Measurements from ENCODE around the gene ANKZF1. TPM values are rescaled to one million over a fixed set of nuclear protein-coding genes. Genes with fewer than 3 reads are reported as not detected.

ANKZF1 gene
- total RNA-seq (2012; rRNA removed) = 18.3 and 18.6 TPM in 2 replicates
- polyA plus RNA-seq (2012; rRNA removed) = 29.1 and 33.8 TPM in 2 replicates
- 9.8 and 11.4 TPM in 2 replicates for polyA plus RNA-seq (2012; cell fraction: cytosol; rRNA removed)
- polyA plus RNA-seq (2012; cell fraction: nucleus; rRNA removed; ENCODE audit: low replicate concordance) = 195 and 339 TPM in 2 replicates
- Bru-seq, nascent RNA = percentile 63 among the genes with signal in this experiment
- BruChase-seq, experiment 1, labeled RNA remaining after a 6-hour chase = percentile 74 among the genes with signal in this experiment
- BruChase-seq, experiment 2, labeled RNA remaining after a 2-hour chase = percentile 79 among the genes with signal in this experiment
- long read RNA-seq, transcript ANKZF1-201 (14 exons, 2,579 nt) = major isoform, 10 of 22 reads
- long read RNA-seq, partial matches to known transcripts = 3 of 22 reads
- long read RNA-seq, other reads (novel, unspliced or antisense) = 7 of 22 reads

GRCh38 chr2:219229305-219230058 is at the start of gene ANKZF1, which contains the start of gene ATG9A:
Gene ANKZF1, plus strand, starts transcription at chr2:219229806. Its CDS starts 452 bp downstream, at chr2:219230258.
Gene ATG9A, minus strand, starts transcription at chr2:219229636. Its CDS starts 1,612 bp downstream, at chr2:219228024.
- Histone ChIP-seq H3K9me3 (ENCODE audit: control insufficient read depth, insufficient read depth, low read length) (no peaks in the 10 kb centered on the region), H2AFZ (replicated peaks; ENCODE audit: low read length, poor library complexity) (peak within 1 kb of the TSS; percentile 99), H3K4me2 (ENCODE audit: low read depth, low read length) (peak within 1 kb of the TSS; percentile 93), H3K18ac (ENCODE audit: low read depth, low read length) (peak within 1 kb of the TSS; percentile 36), H2BK15ac (ENCODE audit: low read depth, low read length) (peak within 1 kb of the TSS; percentile 25; the same call in 1 of the 3 replicates), H2AK5ac (ENCODE audit: low read depth, low read length) (peak within 1 kb of the TSS; percentile 60), H3K14ac (replicated peaks; ENCODE audit: low read depth, low read length) (peak within 1 kb of the TSS; percentile 93), H3K36me3 (ENCODE audit: control insufficient read depth, insufficient read depth, low read length) (peaks cover 35% of the 10 kb centered on the region), H3K27ac (ENCODE audit: insufficient read depth, low read length) (peak within 1 kb of the TSS; percentile 86), H3K79me1 (ENCODE audit: low read depth in 1 of 2, low read length in 2 of 2) (peaks cover 46 to 55% of the 10 kb centered on the region in 2 experiments), H3K4ac (ENCODE audit: low read depth, low read length) (peak within 1 kb of the TSS; percentile 93), H4K5ac (ENCODE audit: low read depth, low read length) (peak within 1 kb of the TSS; percentile 67), H4K91ac (ENCODE audit: insufficient read depth, low read depth, low read length) (peak within 1 kb of the TSS; percentile 93), H2AK9ac (replicated peaks; ENCODE audit: low read depth, low read length, poor library complexity) (peak within 1 kb of the TSS; percentile 98), H2BK5ac (ENCODE audit: low read depth, low read length, poor library complexity, severe bottlenecking) (peak within 1 kb of the TSS; percentile 78), H2BK120ac (ENCODE audit: low read depth, low read length) (peak within 1 kb of the TSS; percentile 82), H2BK20ac (ENCODE audit: low read depth, low read length) (0 out of 2 replicates have a peak within 1 kb of the TSS, but pooled peaks have one; percentile 51), H3K4me1 (ENCODE audit: control insufficient read depth, insufficient read depth, low read length) (peaks cover 5% of the 10 kb centered on the region), H3K56ac (ENCODE audit: extremely low read depth, insufficient read depth, low read length) (peak within 1 kb of the TSS; percentile 78), H3K9me1 (ENCODE audit: insufficient read depth, low read length) (peaks cover 8% of the 10 kb centered on the region; the same call in 1 of the 2 replicates), H3K4me3 (ENCODE audit: insufficient read depth, low read depth, low read length) (peak within 1 kb of the TSS; percentile 79), H3K23ac (ENCODE audit: low read depth, low read length) (peak within 1 kb of the TSS; percentile 87), H4K8ac (ENCODE audit: low read depth in 2 of 2, low read length in 2 of 2) (peak within 1 kb of the TSS; percentile 38 to 91), H3K27me3 (ENCODE audit: control insufficient read depth, insufficient read depth, low read length) (no peaks in the 10 kb centered on the region), H3K9ac (ENCODE audit: low read depth, low read length) (peak within 1 kb of the TSS; percentile 82), H4K20me1 (ENCODE audit: insufficient read depth, low read length) (no peaks in the 10 kb centered on the region)
- dilution Hi-C loops (cut with HindIII; ENCODE audit: low sequenced_read_pairs, unreplicated experiment) (no loop called here), in situ Hi-C loops (cut with MboI; ENCODE audit: low sequenced_read_pairs) (no loop called here), intact Hi-C loops (cut with micrococcal nuclease) (loop anchor here (1.0 to 2.0 kb wide), 2 partner anchors 59 to 65 kb away; no protein-coding TSS in a partner anchor)
- DNase-seq (peak; percentile 98), ATAC-seq (ENCODE audit: low read depth) (peak; percentile 99)
- WGBS, 2 experiments (ENCODE audit: extremely low coverage in 2 of 2, insufficient read length in 1 of 2) = 1% methylated on average over 49 of the region's 80 CpGs; no CpG with 5 or more reads in 1 of the 2 experiments
- BruUV-seq (replicated peaks) = no TSS peak
- CTCF ChIA-PET = interaction anchor here (1.3 kb wide), 1 partner anchor 66 kb away, joined by 8 read pairs; no protein-coding TSS in a partner anchor
- POLR2A ChIA-PET (ENCODE audit: unreplicated experiment) = interaction anchor here (0.7 to 1.1 kb wide), 2 partner anchors 15 to 20 kb away, joined by 6 to 18 read pairs; no protein-coding TSS in a partner anchor
- TF ChIP-seq NFE2L2 (IDR thresholded peaks at IDR 0.05; ENCODE audit: low read depth, low read length) = no peak
- TF ChIP-seq SMC3 (IDR thresholded peaks at IDR 0.05; ENCODE audit: low read depth, low read length) = 0 out of 2 replicates have a peak, but pooled peaks have one; percentile 10
- TF ChIP-seq BHLHE40 (IDR thresholded peaks at IDR 0.05; ENCODE audit: low read depth, low read length) = no peak
- peak; percentile 32; the same call in 1 of the 2 replicates for TF ChIP-seq MAZ (IDR thresholded peaks at IDR 0.05; ENCODE audit: borderline replicate concordance, low read depth, low read length)
- TF ChIP-seq CHD1 (IDR thresholded peaks at IDR 0.05; ENCODE audit: low read depth, low read length) = no peak
- TF ChIP-seq, protein P1, sequence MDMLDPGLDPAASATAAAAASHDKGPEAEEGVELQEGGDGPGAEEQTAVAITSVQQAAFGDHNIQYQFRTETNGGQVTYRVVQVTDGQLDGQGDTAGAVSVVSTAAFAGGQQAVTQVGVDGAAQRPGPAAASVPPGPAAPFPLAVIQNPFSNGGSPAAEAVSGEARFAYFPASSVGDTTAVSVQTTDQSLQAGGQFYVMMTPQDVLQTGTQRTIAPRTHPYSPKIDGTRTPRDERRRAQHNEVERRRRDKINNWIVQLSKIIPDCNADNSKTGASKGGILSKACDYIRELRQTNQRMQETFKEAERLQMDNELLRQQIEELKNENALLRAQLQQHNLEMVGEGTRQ (IDR thresholded peaks at IDR 0.05; ENCODE audit: low read depth, low read length) = no peak
- no peak for TF ChIP-seq CTCF (conservative IDR thresholded peaks at IDR 0.05; ENCODE audit: low read depth, low read length)
- peak; percentile 27; the same call in 1 of the 2 replicates for TF ChIP-seq MXI1 (IDR thresholded peaks at IDR 0.05; ENCODE audit: borderline replicate concordance, low read depth, low read length)
- no peak for TF ChIP-seq ELK1 (IDR thresholded peaks at IDR 0.05; ENCODE audit: borderline replicate concordance, low read depth, low read length)
- no peak for TF ChIP-seq RAD21 (IDR thresholded peaks at IDR 0.05; ENCODE audit: low read length)
